Measurements from ENCODE around the gene PRR13.

The PRR13 gene

DNA sequence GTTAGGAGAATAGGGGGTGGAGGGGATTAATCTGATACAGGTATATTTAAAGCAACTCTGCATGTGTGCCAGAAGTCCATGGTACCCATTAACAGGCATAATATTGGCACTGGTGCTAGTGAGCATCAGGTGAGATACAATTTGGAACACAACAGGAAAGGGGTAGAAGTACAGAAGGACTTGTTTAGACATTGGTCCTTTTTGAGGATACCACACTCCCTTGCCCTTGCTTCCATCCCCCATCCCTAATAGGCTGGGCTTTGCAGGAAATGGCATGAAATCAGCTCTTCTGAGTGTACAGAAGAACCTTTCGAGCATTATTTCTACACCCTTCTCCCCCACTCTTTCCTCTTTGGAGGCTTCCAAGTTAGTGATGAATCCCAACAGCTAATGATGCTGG is 26.7 kb downstream of the PRR13 start:
- DNase-seq (ENCODE audit: low read depth): no peak
- TF ChIP-seq, protein P1, sequence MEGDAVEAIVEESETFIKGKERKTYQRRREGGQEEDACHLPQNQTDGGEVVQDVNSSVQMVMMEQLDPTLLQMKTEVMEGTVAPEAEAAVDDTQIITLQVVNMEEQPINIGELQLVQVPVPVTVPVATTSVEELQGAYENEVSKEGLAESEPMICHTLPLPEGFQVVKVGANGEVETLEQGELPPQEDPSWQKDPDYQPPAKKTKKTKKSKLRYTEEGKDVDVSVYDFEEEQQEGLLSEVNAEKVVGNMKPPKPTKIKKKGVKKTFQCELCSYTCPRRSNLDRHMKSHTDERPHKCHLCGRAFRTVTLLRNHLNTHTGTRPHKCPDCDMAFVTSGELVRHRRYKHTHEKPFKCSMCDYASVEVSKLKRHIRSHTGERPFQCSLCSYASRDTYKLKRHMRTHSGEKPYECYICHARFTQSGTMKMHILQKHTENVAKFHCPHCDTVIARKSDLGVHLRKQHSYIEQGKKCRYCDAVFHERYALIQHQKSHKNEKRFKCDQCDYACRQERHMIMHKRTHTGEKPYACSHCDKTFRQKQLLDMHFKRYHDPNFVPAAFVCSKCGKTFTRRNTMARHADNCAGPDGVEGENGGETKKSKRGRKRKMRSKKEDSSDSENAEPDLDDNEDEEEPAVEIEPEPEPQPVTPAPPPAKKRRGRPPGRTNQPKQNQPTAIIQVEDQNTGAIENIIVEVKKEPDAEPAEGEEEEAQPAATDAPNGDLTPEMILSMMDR (IDR thresholded peaks at IDR 0.05; ENCODE audit: control insufficient read depth, insufficient read depth, low read depth, low read length, missing control alignments): no peak
- no peak overlapping the region for H3K4me3 ChIP-seq (ENCODE audit: control insufficient read depth, low read depth, low read length)

DNA sequence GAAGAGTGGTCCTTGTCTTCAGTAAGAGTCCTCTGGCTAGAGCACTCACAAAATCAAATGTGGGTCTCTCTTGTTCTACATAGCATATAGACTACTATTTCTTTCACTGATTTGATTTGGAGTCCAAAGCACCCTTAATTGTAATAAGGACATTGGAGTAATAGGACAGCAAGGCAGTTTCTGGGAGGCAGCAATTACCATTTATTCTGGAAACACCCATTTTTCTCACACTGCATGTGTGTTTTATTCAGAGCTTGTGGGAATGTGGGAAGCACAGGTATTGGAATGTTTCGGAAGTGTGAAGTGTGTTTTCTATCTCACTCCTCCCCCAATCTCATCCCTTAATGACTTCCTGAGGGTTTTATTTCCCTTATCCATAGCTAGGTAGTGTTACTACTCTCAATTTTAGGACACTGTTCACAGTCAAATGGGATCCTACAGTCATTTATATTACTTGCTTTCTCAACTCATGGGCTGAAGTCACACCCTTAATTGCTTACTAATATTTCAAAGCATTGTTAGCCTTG is 30.6 kb downstream of the PRR13 start:
- H3K4me3 ChIP-seq (ENCODE audit: control insufficient read depth, low read depth, low read length): no peak overlapping the region
- no peak for DNase-seq (ENCODE audit: low read depth)
- TF ChIP-seq, protein P1 (IDR thresholded peaks at IDR 0.05; ENCODE audit: control insufficient read depth, insufficient read depth, low read depth, low read length, missing control alignments): no peak

DNA sequence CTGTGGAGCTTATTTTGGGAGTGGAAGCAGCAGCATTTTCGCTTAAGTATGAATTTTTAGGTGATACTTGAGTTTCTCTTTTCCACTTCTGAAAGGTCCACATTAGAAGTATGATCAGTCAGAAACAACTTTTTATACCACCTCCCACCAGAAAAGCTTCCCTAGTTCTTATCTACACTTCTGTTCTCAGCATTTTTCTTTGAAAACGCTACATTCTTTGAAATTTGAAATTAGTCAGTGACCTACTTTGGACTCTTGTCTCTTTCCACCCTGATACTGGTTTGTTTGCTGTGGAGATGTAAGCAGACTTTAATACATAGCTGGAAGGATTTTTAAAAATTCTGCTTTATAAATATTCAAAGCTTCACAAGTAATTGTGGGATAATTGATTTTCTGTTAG is 32.5 kb downstream of the PRR13 start:
- no peak for DNase-seq (ENCODE audit: low read depth)
- H3K4me3 ChIP-seq (ENCODE audit: control insufficient read depth, low read depth, low read length): no peak overlapping the region
- TF ChIP-seq, protein P1 (IDR thresholded peaks at IDR 0.05; ENCODE audit: control insufficient read depth, insufficient read depth, low read depth, low read length, missing control alignments): no peak

DNA sequence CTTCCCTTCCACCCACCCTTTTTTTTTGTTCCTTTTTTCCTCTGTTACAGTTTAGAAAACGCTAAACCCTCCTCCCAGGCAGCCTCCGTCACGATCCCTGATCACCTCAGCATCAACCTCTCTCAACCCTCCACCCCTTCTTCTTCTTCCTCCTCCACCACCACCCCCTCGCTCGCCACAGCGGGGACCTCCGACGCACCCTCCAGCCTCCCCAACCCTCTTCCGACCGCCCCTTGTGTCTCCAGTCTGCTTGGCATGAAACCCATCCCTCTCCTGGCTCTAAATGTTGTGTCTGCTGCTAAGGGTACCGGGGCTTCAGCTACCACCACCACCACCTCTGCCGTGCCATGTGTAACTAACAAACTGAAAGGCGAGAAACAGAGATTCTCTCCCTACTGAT is 33.3 kb downstream of the PRR13 start:
- H3K4me3 ChIP-seq (ENCODE audit: control insufficient read depth, low read depth, low read length): no peak overlapping the region
- no peak for DNase-seq (ENCODE audit: low read depth)
- TF ChIP-seq, protein P1 (IDR thresholded peaks at IDR 0.05; ENCODE audit: control insufficient read depth, insufficient read depth, low read depth, low read length, missing control alignments): no peak

DNA sequence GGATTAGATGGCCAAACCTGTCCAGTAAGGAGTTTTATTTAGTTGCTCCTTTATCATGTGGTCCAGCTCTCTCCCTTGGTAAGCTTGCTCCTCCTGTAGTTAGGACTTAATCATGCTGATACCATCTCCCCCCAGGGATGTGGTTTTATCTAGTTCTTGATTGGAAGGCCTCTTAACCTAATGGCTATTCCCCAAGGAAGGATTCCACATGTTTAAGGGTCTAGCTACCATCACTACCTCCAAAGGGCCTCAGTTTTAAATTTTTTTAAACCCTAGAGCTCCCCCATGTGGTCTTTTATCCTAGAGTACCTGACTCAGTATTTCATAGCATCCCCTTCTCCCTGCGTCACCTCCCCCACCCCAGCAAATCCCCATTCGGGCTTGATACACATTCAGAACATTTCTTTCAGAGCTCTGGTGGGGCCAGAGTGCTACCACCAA is 35.3 kb downstream of the PRR13 start:
- no peak overlapping the region for H3K4me3 ChIP-seq (ENCODE audit: control insufficient read depth, low read depth, low read length)
- TF ChIP-seq, protein P1 (IDR thresholded peaks at IDR 0.05; ENCODE audit: control insufficient read depth, insufficient read depth, low read depth, low read length, missing control alignments): peak; percentile 27

DNA sequence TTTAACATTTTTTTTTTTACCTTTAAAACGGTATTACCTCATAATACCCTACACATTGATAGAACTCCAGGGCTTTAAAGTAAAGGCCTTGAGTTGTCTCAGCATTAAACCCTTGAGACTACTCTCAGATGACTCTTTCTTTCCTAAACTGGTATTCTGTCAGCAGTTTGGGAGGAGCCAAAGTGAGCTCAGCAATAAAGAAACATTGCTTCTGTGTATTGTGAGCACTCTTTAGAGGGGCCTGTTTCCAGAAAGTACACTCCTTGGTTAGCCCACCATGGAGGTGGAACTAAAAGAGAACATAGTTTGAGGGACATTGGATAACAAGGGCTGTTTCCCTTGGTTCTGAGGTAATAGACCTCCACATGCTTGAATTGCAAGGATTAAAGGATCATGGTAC is 37.3 kb downstream of the PRR13 start:
- TF ChIP-seq, protein P1 (IDR thresholded peaks at IDR 0.05; ENCODE audit: control insufficient read depth, insufficient read depth, low read depth, low read length, missing control alignments): no peak
- no peak for DNase-seq (ENCODE audit: low read depth)
- H3K4me3 ChIP-seq (ENCODE audit: control insufficient read depth, low read depth, low read length): no peak overlapping the region

More for the DNA sequence above, 35.3 kb downstream of the PRR13 start:
- no peak for DNase-seq (ENCODE audit: low read depth)

DNA sequence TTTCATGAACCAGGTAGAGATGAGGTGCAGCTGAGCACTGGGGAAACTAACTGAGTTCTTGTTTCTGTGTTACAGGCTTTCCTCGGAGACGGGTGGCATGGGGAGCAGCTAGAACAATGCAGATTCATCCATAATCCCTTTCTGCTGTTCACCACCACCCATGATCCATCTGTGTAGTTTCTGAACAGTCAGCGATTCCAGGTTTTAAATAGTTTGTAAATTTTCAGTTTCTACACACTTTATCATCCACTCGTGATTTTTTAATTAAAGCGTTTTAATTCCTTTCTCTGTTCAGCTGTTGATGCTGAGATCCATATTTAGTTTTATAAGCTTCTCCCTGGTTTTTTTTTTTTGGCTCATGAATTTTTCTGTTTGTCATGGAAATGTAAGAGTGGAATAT is 37.8 kb downstream of the PRR13 start:
- DNase-seq (ENCODE audit: low read depth): no peak
- H3K4me3 ChIP-seq (ENCODE audit: control insufficient read depth, low read depth, low read length): no peak overlapping the region
- TF ChIP-seq, protein P1 (IDR thresholded peaks at IDR 0.05; ENCODE audit: control insufficient read depth, insufficient read depth, low read depth, low read length, missing control alignments): no peak
